Psoas muscle (tissue), 8 donors: ENCODE results near the gene GALNT17. TPM values are rescaled to one million over a fixed set of nuclear protein-coding genes. Genes with fewer than 3 reads are reported as not detected.

Experiments used
- ATAC-seq, 4 donors: fragments of 200-7000 bp; cut with Tn5 transposase; one replicate each; pipeline ENCODE4 v1.9.1; 2020; ENCODE audit warnings: moderate library complexity in 3 of 4, mild to moderate bottlenecking in 2 of 4
- DNase-seq, 2 donors: peaks; one replicate each; pipeline ENCODE4 v3.0.0-alpha.2; 2020
- H3K27ac ChIP-seq: fragments of 200-600 bp; one replicate; pipeline ENCODE4 v1.8.0; 2022
- H3K27me3 ChIP-seq, 3 donors: fragments of 200-600 bp in 1 of 3; one replicate each; pipeline versions ENCODE4 v1.6.1 to v1.8.0; 2013 to 2022; ENCODE audit warnings: low read length in 2 of 3, mild to moderate bottlenecking in 2 of 3, moderate library complexity in 1 of 3; ENCODE audit not compliant: insufficient read depth in 3 of 3
- H3K36me3 ChIP-seq, 2 donors: fragments of 200-600 bp in 1 of 2; one replicate each; pipeline versions ENCODE4 v1.6.1 to v1.8.0; 2013 to 2022; ENCODE audit warnings: low read depth in 1 of 2, mild to moderate bottlenecking in 1 of 2, moderate library complexity in 1 of 2; ENCODE audit not compliant: insufficient read depth in 1 of 2
- H3K4me1 ChIP-seq: fragments of 200-600 bp; one replicate; pipeline ENCODE4 v1.8.0; 2022
- H3K4me3 ChIP-seq: fragments of 200-600 bp; one replicate; pipeline ENCODE4 v1.8.0; 2022; ENCODE audit warnings: mild to moderate bottlenecking
- H3K9me3 ChIP-seq: fragments of 200-600 bp; one replicate; pipeline ENCODE4 v1.8.0; 2022
- WGBS, 3 donors: extraction: QIAGEN DNeasy Blood & Tissue Kit; methylation state at CpG; one replicate each; pipeline versions ENCODE4 v1.1.6 to v1.1.7; 2013; 5-methylcytosine and 5-hydroxymethylcytosine counted together
- intact Hi-C, 2 donors: fragments of 100-400 bp; cut with DNase I; formaldehyde crosslinking; loops; one replicate each; pipeline versions ENCODE4 v1.11.0 to v1.14.2; 2022
- polyA plus RNA-seq, 3 donors: library from polyadenylated mRNA; stranded (reverse); fragments of 200-250 nt; gene quantifications; one replicate each; pipeline ENCODE4 v1.2.3, GENCODE V29; 2013
- total RNA-seq, 4 donors: library from RNA; stranded (reverse); fragmentation: NEBNext Ultra II Directional in 2 of 4; extraction: Animal tissue kit (Norgen Biotek cat#: 25700) in 2 of 4; gene quantifications; one replicate each; pipeline versions ENCODE4 v1.2.1 to v1.2.4, GENCODE V29; 2021 to 2023
- TF ChIP-seq, protein P1 (sequence below): fragments of 200-600 bp; IDR thresholded peaks from one replicate; pipeline ENCODE4 v1.8.0; 2022; ENCODE audit warnings: antibody characterized with exemption
- donor health status: healthy with polysubstance abuse.
- donor health status: DM: no; HTN: no; CAD: no; lungs with moderate emphysema.
- donor health status: Bipolar disorder and iron deficiency.
- donor health status: healthy.
- donor health status: DM: yes; HTN: yes; CAD: no.
- donor health status: DM: no; HTN: no; CAD: no.
- donor health status: DM: no; HTN: no; CAD: no.
- donor health status: DM: yes; HTN: yes; CAD: no.

The GALNT17 gene
- total and polyA plus RNA-seq, 7 donors: 0.17 to 3.5 (median 0.65) TPM

GRCh38 chr7:71312755-71313490 lies 181.0 kb downstream of the GALNT17 start:
- no peak for DNase-seq
- Histone ChIP-seq H3K4me3 (no peak overlapping the region), H3K27ac (no peak overlapping the region), H3K27me3 (no peaks in the 10 kb centered on the region), H3K36me3 (no peaks in the 10 kb centered on the region), H3K9me3 (no peaks in the 10 kb centered on the region), H3K4me1 (no peaks in the 10 kb centered on the region)
- WGBS, 3 donors: 82 to 92% (median 91%) methylated on average over 3 of the region's 3 CpGs
- intact Hi-C loops: no loop called here
- no peak for ATAC-seq
- TF ChIP-seq, protein P1, sequence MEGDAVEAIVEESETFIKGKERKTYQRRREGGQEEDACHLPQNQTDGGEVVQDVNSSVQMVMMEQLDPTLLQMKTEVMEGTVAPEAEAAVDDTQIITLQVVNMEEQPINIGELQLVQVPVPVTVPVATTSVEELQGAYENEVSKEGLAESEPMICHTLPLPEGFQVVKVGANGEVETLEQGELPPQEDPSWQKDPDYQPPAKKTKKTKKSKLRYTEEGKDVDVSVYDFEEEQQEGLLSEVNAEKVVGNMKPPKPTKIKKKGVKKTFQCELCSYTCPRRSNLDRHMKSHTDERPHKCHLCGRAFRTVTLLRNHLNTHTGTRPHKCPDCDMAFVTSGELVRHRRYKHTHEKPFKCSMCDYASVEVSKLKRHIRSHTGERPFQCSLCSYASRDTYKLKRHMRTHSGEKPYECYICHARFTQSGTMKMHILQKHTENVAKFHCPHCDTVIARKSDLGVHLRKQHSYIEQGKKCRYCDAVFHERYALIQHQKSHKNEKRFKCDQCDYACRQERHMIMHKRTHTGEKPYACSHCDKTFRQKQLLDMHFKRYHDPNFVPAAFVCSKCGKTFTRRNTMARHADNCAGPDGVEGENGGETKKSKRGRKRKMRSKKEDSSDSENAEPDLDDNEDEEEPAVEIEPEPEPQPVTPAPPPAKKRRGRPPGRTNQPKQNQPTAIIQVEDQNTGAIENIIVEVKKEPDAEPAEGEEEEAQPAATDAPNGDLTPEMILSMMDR: no peak

GRCh38 chr7:71313553-71313952 lies 181.6 kb downstream of the GALNT17 start:
- Histone ChIP-seq H3K36me3 (no peaks in the 10 kb centered on the region), H3K27ac (no peak overlapping the region), H3K9me3 (no peaks in the 10 kb centered on the region), H3K27me3 (no peaks in the 10 kb centered on the region), H3K4me3 (no peak overlapping the region), H3K4me1 (no peaks in the 10 kb centered on the region)
- no peak for DNase-seq
- ATAC-seq: no peak
- WGBS, 3 donors: 26 to 35% (median 29%) methylated on average over 3 of the region's 3 CpGs
- intact Hi-C loops: no loop called here
- TF ChIP-seq, protein P1: no peak

GRCh38 chr7:71320916-71321315 lies 189.0 kb downstream of the GALNT17 start:
- no peak overlapping the region for H3K4me3 ChIP-seq
- intact Hi-C loops: no loop called here
- H3K27me3 ChIP-seq: no peaks in the 10 kb centered on the region
- TF ChIP-seq, protein P1: no peak
- no peaks in the 10 kb centered on the region for H3K4me1 ChIP-seq
- H3K27ac ChIP-seq: no peak overlapping the region
- no peak for DNase-seq
- H3K9me3 ChIP-seq: no peaks in the 10 kb centered on the region
- ATAC-seq: no peak
- H3K36me3 ChIP-seq: no peaks in the 10 kb centered on the region
- 80 to 90% (median 87%) methylated on average over 2 of the region's 2 CpGs for WGBS, 3 donors

DNA sequence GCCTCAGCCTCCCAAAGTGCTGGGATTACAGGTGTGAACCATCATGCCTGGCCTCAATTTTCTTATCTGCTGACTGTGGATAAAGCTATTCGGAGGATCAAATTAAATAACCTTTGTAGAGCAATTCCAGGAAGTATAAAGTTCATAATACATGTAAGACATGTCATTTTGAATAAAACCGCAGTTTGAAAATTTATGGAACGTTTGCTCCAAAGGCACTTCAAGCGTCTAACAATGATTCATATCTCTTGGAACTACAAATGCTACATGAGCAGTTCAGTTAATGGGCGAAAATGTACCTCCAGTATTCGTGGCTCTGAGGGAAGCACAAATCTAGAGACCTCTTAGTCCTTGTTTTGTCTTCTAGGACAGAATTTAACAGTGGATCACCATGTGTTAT lies 190.3 kb downstream of the GALNT17 start:
- Histone ChIP-seq H3K27ac (no peak overlapping the region), H3K36me3 (no peaks in the 10 kb centered on the region), H3K4me3 (no peak overlapping the region), H3K4me1 (no peaks in the 10 kb centered on the region), H3K27me3 (no peaks in the 10 kb centered on the region), H3K9me3 (no peaks in the 10 kb centered on the region)
- no peak for DNase-seq
- ATAC-seq: no peak
- TF ChIP-seq, protein P1: no peak
- whole genome bisulfite sequencing, 3 donors: 67 to 84% (median 84%) methylated on average over 6 of the region's 6 CpGs
- intact Hi-C loops: no loop called here

DNA sequence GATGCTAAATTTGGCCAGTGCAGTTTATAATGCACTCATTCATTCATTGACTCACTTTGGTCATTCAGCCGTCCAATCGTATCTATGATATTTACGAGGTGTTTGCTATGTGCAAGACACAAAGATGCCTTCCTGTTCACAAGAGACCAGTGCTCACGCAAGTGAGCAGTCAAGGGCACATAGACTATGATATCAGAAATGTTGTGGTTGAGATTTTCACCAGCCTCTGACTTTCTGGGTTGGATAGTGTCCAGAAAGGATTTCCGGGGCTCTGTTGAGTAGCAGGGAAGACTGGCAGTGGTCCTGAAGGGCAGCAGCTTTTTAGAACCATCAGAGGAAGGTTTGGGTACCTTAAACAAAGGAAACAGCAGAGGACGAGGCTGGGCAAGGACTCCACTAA lies 191.8 kb downstream of the GALNT17 start:
- no peaks in the 10 kb centered on the region for H3K9me3 ChIP-seq
- intact Hi-C loops: no loop called here
- H3K4me3 ChIP-seq: no peak overlapping the region
- ATAC-seq: no peak
- 74 to 79% (median 75%) methylated on average over 6 of the region's 6 CpGs for WGBS, 3 donors
- no peaks in the 10 kb centered on the region for H3K36me3 ChIP-seq
- H3K27me3 ChIP-seq: no peaks in the 10 kb centered on the region
- DNase-seq: no peak
- peaks cover 2% of the 10 kb centered on the region for H3K4me1 ChIP-seq
- H3K27ac ChIP-seq: no peak overlapping the region
- TF ChIP-seq, protein P1: no peak
